Ovary (tissue), 3 donors: ENCODE results near the gene KCTD6.

Source experiments
- EP300 ChIP-seq: sonication (generic); formaldehyde crosslinking; IDR thresholded peaks from one replicate; pipeline ENCODE4 v1.6.1; 2017; ENCODE audit warnings: antibody characterized with exemption
- POLR2A ChIP-seq: fragments of 450-650 bp; IDR thresholded peaks from one replicate; pipeline ENCODE4 v1.6.1; 2017; ENCODE audit warnings: antibody characterized with exemption, mild to moderate bottlenecking, moderate library complexity
- TF ChIP-seq, protein P1 (sequence below), 3 donors: fragments of 450-650 bp in 2 of 3; fragments of 200-600 bp in 1 of 3; IDR thresholded peaks; one replicate each; pipeline versions ENCODE4 v1.5.1 to v1.8.0; 2016 to 2022; ENCODE audit warnings: antibody characterized with exemption in 3 of 3, mild to moderate bottlenecking in 1 of 3
- donor health status: DM: no; HTN: no; CAD: no.

DNA sequence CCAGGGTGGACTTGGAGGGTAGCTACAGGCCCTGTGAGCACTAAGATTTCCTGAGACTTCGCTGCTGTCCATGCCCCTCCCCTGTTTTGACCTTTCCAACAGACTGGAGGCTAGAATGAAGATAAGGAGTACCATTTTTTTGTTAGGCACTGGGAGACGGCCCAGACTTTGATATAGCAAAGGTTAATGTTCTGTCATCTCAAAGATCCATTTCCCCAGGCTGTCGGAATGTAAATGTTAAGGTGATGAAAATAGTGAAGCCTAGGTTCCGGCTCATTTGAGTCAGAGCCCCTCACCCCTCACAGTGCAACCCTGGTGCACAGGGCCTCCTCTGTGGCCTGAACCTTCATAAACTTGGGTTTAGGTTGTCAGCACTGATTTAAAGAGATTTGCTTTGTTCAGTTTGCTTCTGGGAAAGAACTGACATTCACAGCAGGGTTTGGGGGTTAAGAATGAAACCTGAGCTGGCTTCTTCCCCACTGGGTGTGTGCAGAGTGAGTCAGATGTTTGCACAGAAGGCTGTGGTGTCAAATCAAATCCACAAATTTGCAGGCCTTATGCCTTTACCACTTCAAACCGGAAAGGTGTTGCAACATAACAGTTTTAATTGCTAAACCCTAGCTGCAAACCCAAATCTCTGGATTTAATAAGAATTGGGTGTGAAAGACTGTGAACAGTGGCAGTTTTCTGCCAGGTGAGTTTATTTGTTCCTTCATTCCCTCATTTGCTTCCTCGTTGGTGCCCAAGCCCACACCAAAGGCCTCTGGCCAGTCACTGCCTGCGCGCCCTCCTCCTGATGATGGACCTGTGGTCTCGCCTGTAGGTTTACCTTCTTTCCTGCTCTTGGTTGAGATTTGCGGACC is 20.6 kb upstream of the KCTD6 start:
- TF ChIP-seq, protein P1, sequence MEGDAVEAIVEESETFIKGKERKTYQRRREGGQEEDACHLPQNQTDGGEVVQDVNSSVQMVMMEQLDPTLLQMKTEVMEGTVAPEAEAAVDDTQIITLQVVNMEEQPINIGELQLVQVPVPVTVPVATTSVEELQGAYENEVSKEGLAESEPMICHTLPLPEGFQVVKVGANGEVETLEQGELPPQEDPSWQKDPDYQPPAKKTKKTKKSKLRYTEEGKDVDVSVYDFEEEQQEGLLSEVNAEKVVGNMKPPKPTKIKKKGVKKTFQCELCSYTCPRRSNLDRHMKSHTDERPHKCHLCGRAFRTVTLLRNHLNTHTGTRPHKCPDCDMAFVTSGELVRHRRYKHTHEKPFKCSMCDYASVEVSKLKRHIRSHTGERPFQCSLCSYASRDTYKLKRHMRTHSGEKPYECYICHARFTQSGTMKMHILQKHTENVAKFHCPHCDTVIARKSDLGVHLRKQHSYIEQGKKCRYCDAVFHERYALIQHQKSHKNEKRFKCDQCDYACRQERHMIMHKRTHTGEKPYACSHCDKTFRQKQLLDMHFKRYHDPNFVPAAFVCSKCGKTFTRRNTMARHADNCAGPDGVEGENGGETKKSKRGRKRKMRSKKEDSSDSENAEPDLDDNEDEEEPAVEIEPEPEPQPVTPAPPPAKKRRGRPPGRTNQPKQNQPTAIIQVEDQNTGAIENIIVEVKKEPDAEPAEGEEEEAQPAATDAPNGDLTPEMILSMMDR (IDR thresholded peaks at IDR 0.05): no peak
- no peak for TF ChIP-seq POLR2A
- no peak for TF ChIP-seq EP300
